ENCODE data around the gene WDFY4.
A peak's percentile ranks its signal among the peaks of the same experiment; 100 is the strongest.

WDFY4 gene

GRCh38 chr10:48880016-48880705, 195.5 kb downstream of the WDFY4 start:
- DNase-seq (ENCODE audit: low spot score), result no peak

GRCh38 chr10:48881937-48882336, 197.3 kb downstream of the WDFY4 start:
- no peak for DNase-seq (ENCODE audit: low spot score)

- DNase-seq (ENCODE audit: low spot score), result no peak
Measured at GRCh38 chr10:48882881-48883280, 198.2 kb downstream of the WDFY4 start.

GRCh38 chr10:48883701-48884100, 199.0 kb downstream of the WDFY4 start:
- DNase-seq (ENCODE audit: low spot score), result no peak

DNA sequence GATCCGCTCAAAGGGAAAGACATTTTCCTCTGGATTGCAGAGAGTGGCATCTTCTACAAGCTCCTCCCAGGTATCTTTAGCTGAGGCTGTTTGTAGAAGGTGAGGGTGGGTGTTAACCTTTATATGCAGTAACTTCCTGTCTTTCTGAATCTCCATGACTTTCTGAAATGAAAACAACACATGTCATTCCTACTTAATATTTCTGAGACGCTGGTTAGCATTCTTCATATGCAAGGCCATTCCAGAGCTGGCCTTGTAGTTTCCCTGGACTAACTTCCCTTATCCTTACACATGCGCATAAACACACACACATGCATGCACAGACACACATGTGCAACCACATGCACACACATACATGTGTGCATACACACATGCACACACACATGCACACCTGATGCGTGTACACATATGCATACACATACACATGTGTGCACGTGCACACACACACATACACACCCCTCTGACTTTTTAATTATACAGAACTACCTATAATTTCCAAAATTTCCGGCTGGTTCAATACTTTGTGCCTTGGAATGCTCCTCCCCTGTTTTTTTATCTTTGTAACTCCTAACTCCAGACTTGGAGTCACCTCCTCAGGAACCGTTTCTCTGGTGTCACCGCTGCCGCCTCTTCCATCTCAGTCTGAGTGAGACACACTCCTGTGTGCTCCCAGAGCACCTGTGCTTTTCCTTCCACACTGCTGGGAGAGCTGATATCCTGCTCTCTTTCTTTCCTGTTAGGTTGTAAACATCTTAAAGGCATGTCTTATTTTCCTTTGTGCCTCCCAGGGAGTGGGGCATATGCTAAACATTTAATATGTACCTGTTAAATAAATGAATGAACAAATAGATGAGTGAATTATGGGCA, 199.7 kb downstream of the WDFY4 start:
- DNase-seq (ENCODE audit: low spot score), result no peak

DNA sequence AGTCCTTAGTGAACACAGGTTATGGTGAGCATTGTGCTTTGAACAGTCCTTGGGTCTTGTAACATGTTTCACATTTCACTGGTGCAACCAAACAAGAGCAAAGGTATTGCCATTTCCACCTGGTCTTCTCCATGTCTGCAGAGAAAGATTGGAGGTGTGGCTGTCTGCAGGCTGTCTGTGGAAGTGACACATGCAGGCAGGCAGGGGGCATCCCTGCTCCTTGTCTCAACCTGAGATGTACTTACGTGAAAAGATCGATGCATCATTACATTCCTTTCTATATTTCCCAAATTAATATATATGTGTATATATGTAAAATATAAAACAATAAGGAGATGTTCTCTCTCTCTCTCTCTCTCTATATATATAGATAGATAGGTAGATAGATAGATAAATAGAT, 200.7 kb downstream of the WDFY4 start:
- DNase-seq (ENCODE audit: low spot score), result no peak

GRCh38 chr10:48887982-48888381, 203.3 kb downstream of the WDFY4 start:
- no peak for DNase-seq (ENCODE audit: low spot score)

GRCh38 chr10:48890888-48891850, 206.5 kb downstream of the WDFY4 start:
- DNase-seq (ENCODE audit: low spot score), result no peak

GRCh38 chr10:48894911-48895802, 210.5 kb downstream of the WDFY4 start:
- no peak for DNase-seq (ENCODE audit: low spot score)

DNA sequence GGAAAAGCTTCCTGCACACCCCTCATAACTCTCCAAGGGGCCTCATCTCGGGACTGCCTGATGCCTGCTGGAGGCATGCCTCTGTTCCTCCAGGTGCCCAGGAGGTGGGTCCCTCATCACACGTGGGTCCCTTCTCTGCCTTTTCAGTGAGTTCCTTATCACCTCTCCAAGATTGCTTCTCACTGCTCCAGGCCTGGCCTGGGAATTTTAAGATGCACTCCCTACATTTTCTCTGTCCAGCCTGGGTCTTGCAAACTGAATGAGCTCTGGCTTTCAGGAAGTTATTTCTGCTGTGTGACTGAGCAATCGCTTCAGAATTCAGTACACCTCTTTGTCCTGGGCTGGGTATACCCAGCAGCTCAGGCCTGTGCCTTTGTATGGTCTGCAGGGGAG, 211.1 kb downstream of the WDFY4 start:
- no peak for DNase-seq (ENCODE audit: low spot score)

DNA sequence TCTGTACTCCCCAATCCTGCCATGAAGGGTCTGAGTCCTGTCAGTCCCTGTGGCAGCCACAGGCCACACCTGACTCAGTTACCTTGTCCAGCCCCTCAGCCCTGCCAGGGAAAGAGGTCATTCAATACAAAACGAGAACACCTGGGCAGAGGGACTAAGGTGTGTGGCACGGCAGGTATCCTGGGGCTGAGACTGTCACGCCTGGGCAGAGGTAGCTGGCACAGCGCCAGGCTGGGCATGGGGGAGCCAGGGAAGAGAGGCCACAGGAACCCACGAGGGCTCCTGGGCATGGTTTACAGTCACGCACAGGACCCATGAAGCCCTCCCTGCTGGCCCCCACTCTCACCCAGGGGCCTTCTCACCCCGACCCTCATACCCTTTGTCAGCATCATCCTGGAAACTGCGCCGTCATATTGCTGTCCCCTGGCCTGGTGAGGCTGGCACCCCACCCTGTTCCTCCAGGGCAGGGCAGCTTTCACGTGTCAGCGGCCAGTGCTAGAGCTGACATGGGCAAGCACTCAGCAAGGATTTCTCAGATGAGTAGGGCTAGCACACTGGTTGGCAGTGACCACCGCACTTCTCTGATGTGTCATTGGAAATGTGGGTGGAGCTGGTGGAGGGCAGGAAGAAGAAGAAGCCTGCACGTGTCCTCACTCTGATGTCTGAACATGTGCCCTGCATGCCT, 212.2 kb downstream of the WDFY4 start:
- DNase-seq (ENCODE audit: low spot score), result no peak

GRCh38 chr10:48897441-48897790, 212.7 kb downstream of the WDFY4 start:
- no peak for DNase-seq (ENCODE audit: low spot score)

- DNase-seq (ENCODE audit: low spot score), result no peak
Measured at GRCh38 chr10:48898426-48898825, 213.8 kb downstream of the WDFY4 start.

DNA sequence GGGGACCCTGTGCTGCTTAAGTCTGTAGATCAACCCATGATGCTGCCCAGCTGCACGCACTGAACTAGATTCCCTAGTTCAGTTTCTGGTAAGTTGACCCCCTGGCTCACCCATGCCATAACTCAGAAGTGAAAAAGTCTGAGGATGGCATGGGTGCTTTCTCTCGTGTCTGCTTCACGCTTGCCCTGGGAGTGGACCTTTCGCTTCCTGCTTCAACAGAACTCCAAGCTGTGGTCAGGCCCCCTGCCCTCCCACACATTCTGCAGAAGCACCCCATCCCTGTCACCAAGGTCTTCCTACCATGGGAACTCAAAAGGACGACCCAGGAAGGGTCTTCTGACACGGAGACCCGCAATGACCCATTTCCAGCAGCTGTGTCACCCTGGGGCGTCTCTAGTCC, 215.1 kb downstream of the WDFY4 start:
- no peak for DNase-seq (ENCODE audit: low spot score)

DNA sequence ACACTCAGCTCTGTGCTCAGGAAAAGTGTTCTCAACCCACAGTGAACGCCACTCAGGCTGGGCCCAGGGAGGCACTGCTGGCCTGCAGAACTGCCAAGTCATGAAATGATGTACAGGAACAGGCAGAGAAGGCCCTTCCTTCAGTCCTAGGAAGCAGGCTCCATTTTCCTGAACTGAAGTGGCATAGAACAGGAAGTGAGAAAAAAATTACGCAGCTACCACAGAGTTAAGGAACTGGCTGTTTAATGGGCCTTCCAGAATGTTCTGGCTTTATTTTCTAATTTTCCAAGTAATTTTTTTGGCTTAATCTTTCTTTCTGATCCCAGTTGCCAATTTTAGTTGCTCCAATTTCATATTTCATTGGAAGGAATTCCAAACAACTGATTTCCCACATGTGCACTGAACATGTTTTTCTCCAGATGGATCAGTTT, 215.7 kb downstream of the WDFY4 start:
- DNase-seq (ENCODE audit: low spot score), result peak; percentile 14

- DNase-seq (ENCODE audit: low spot score), result no peak
Measured at GRCh38 chr10:48901319-48901718, 216.6 kb downstream of the WDFY4 start.

- DNase-seq (ENCODE audit: low spot score), result no peak
Measured at GRCh38 chr10:48902096-48902495, 217.4 kb downstream of the WDFY4 start.

GRCh38 chr10:48903151-48903550, 218.5 kb downstream of the WDFY4 start:
- DNase-seq (ENCODE audit: low spot score), result no peak

DNA sequence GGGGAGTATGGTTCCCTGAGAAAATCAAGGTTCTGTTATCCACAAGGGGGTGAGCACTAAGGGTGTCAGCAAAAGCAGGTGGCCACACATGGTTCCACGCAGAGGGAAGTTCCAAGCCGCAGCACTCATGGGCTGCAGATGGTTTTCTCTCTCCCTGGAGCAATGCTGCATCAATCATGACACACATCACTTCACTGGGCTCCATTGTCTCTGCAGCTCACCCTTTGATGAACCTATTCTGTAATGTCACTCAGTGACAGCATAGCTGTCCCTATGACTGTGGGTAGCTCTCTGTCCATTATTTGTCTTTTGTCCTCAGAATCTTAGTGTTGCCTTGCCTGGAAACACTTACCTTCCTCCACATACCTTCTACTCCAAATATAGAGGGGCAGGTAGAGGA, 220.2 kb downstream of the WDFY4 start:
- no peak for DNase-seq (ENCODE audit: low spot score)

GRCh38 chr10:48905311-48905710, 220.6 kb downstream of the WDFY4 start:
- DNase-seq (ENCODE audit: low spot score), result no peak

DNA sequence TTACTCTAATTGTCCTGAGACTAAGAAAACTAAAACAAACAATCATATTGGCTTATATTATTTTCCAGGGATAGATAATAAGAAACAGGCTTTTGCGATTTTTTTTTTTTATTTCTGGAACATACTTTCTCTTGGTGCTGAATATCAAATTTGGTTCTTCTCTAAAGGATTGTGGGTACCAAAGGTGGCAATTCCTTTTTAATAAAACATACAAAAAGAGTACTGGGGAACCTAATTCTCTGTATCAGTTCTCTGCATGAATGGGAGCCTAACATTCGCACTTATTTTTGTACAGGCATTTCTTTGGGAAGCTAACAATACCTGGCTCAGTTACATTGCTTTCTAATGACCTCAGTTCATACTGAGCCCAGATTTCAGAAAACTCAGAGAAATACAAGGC, 222.2 kb downstream of the WDFY4 start:
- no peak for DNase-seq (ENCODE audit: low spot score)
